Anterior cingulate cortex (tissue), 58 donors: ENCODE measurements around the gene SLC4A1.

Experiments used
- DNase-seq, 58 donors: peaks; one replicate each; lab custom pipeline; 2025; lab: John Stamatoyannopoulos, UW

The SLC4A1 gene

DNA sequence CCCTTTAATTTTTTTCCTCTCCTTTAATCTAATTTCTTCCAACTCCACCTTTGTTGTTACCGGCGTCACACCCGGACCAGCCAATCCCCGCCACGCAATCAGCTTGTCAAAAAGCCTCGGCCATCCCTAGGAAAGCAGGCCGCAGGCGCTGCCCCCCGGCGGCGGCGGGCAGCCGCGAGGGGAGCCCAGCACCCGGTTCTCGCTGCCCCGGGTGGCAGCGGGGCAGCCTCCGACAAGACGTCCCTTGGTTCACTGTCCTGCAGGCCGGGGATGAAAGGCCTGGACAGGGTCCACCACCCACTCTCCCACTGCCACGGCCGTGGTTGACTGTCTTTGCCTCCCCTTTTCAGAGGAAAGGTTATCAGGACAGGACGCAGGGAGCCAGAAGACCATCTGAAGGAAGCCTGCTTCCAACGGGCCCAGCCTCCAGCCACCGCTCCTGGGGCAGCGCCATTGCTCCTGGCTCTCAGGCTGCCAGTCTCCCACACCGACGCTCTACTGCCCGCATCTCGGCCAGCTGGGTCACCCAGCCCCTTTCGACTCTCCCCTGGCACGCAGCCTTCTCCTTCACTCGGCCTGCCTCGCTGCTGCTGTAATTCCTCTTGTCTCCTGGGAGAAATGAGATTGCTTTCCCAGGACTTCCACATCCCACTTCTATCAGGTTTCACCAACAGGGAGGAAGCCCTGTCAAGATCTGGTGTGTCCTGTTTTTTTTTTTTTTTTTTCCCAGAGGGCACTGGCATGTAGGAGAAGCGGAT lies 45.6 kb downstream of the SLC4A1 start:
- peak; percentile 40 to 93 (median 81) for DNase-seq

GRCh38 chr17:44221862-44222111 lies 46.1 kb downstream of the SLC4A1 start:
- peak in 6 of 58 donors; percentile 55 to 77 (median 64) for DNase-seq

DNA sequence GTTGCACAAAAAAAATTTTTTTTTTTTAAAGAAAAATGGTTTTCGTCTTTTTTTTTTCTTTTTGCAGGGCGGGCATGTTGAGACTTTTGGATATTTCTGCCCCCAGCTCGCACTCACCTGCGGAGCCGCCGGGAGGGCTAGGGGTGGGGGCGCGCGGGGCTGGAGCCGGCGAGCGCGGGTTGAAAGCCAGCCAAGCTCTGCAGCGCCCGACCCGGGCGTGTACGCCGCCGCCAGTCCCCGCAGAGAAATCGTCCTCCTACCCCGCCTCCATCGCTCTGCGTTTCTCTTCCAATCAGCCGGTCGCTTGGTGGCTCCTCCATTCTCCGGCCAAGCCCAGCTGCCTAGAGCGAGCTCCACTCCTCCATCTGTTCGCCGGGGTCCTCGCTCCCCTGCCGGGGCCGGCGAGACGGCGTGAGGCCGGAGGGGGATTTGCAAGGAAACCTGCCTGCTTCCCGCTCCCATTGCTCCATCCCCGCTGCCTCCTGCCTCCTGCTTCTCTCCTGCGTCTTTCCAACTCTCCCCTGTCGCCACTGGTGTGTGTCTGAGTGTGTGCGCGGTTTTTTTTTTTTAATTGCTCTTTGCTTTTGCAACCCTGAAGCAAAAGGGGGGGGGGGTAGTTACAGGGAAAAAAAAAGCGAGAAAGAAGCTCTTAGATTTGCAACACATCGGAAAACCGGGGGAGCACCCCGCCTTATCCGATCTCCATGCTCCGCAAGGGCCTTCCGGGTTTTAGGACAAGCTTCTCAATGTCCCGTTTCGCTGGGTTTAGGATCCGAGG lies 46.7 kb downstream of the SLC4A1 start:
- peak in 56 of 58 donors; percentile 15 to 88 (median 70) for DNase-seq

DNA sequence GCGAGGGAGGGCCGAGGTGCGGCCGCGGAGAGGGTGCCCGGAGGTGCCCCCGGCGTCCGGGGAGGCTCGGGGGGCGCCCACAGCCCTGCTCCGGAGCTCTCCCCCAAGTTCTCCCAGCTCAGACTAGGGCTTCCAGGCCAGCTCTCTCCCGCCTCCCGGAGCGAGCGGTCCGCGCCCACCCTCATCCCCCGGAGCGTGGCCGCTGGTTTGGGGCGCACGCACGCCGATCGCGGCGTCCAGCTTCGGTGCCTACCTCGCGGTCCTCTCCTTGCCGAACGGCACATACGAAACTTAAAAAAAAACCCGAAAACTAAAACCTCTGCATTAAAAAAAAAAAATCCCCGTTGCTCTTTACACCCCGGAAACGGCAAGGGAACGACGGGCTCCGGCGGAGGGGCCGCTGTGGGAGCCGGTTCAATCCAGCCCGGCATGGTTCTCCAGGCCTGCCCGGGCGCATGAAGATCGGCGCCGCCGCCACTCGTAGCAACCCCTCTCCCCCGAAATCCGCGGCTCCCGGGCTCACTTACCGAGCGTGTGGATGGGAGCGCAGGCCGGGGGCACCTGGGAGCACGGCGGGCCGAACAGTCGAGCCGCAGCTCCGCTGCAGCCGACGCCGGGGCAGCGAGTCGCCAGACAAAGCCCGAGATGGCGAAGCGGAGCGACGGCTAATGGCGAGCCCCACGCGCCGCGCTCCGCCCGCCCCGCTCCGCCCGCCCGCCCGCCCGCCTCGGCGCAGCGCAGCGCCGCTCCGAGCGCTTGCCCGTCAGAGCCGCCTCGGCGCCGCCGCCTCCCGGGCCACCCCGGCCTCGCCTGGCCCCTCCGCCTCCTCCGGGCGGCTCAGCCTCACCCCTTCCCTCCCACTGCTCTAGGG lies 47.5 kb downstream of the SLC4A1 start:
- DNase-seq, result peak in 37 of 58 donors; percentile 30 to 73 (median 59)

GRCh38 chr17:44219616-44220212 lies 48.2 kb downstream of the SLC4A1 start, which contains the start of gene UBTF:
TSS of gene UBTF (minus strand) at chr17:44219675. CDS start at chr17:44218229, 1,446 bp downstream.
- DNase-seq, result peak in 51 of 58 donors; percentile 36 to 86 (median 71)

- peak in 30 of 58 donors; percentile 43 to 81 (median 65) for DNase-seq
Observed at GRCh38 chr17:44219108-44219615, 48.8 kb downstream of the SLC4A1 start.

DNA sequence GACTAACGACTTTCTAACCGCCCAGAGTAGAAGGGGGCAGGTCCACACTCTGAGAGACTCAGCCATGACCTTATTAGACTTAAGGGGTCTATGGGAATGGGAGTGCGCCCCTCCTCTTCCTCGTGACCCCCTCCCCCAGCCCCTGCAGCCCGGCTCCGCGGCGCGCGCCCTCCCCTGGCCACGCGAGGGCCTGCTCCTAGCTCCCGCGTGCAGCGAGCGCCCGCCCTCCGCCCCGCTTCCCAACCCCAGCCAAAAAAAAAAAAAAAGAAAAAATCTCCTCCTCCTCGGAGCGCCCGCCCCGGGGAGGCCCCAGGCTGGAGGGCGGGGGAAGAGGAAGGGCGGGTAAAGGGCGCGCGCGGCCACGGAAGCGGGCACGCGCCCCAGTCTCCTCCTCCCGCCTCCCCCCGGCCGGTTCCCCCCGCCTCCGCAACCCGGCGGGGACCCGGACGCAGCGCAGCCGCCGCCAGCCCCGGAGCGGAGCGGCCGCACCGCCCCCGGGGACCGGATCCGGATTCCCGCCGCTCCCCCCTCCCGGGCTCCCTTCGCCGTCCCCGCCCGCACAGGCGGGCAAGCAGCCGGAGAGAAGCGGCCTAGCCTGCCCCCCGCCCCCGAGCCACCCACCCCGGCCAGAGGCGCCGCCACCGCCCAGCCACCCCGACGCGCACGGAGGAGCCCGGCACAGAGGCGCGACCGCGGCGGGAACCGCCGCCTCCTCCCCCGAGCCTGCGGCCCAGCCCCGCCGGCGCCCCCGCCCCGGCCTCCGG lies 49.4 kb downstream of the SLC4A1 start:
- DNase-seq, result peak in 57 of 58 donors; percentile 25 to 91 (median 81)

DNA sequence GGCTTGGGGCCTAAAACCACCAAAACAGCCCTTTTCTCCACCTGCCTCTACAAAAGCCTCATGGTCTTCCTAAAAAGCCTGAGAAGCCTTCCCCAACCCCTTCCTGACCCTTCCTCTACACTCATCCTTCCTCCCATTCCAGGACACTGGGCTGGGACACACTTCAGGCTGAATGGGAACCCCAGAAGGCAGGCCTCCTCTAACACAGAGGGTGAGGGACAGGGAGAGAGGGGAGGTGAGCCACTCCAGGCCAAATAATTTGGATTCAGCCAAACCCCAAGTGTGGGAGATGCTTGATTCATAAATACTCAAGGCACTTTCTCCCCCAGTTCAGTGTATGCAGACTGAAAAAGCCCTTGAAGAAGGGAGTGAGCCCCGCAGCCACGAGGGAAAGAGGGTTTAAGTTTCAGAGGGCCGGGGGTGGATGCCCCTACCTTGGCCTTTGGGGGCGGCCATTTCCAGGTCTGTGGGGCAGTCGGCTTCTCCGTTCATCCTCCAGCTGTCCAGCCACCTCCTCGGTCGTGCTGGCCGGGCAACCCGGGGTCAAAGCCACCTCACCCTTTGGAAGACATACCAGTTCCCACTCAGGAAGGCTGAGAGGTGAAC lies 50.1 kb downstream of the SLC4A1 start:
- peak in 1 of 58 donors; percentile 60 for DNase-seq

DNA sequence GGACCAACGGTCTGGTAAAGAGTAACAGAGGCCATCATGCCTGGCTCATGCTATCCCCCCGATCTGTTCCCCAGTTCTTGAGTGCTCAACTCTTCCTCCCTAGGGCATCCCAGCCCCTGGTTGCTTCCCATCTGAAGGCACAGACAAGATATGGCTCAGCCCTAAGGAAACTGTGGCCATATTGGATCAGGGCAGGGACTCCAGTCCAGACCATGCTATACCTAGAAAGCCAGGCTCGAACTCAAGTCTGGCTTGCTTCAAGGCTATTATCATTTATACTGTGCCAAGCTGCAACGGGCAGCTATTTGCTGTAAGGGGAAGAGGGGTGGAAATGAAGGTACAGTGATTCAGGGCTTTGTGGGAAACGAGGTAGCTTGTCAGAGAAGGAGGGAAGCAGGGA lies 51.2 kb downstream of the SLC4A1 start:
- DNase-seq, result no peak

- DNase-seq, result no peak
Observed at GRCh38 chr17:44216173-44216572, 51.8 kb downstream of the SLC4A1 start.

- no peak for DNase-seq
Observed at GRCh38 chr17:44214896-44215295, 53.0 kb downstream of the SLC4A1 start.

GRCh38 chr17:44214230-44214494 lies 53.8 kb downstream of the SLC4A1 start:
- no peak for DNase-seq

DNA sequence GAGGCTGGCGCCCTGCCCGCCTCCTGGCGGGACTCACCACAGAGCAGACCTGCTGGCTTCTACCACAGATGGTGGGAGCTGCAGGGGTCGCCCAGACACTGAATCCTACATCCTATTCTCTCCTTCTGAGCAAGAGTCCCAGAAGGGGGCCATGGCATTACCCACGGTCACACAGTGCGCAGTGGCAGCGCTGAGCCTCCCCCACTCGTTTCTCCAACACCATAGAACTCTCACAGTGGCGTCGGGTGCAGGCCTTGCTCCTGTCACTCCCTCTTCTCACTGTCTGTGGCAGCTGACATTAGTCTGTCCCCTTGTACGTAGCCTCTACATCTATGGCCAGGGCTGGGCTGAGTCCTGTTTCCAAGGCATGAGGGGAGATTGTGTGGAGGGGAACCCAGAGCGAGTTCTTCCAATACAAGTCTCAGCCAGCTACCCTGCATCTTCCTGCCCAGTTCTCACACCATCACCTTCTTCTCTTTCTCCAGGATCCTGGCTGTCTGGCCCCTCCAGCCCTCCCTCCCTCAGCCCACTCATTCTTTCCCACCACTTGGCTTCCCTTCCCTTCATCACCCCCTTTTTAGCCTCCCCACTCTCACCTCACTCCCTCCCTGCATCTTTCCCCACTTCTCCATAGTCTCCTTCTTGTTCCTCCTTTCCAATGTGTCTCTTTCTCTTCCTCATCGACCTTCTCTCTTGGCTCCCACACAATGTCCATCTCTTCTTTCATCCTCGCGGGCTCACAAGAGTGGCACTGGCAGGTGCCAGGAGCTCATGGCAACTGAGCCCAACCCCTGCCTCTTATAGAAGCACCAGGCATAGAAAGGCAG lies 54.3 kb downstream of the SLC4A1 start:
- no peak for DNase-seq

- no peak for DNase-seq
Observed at GRCh38 chr17:44212507-44213402, 55.2 kb downstream of the SLC4A1 start.

DNA sequence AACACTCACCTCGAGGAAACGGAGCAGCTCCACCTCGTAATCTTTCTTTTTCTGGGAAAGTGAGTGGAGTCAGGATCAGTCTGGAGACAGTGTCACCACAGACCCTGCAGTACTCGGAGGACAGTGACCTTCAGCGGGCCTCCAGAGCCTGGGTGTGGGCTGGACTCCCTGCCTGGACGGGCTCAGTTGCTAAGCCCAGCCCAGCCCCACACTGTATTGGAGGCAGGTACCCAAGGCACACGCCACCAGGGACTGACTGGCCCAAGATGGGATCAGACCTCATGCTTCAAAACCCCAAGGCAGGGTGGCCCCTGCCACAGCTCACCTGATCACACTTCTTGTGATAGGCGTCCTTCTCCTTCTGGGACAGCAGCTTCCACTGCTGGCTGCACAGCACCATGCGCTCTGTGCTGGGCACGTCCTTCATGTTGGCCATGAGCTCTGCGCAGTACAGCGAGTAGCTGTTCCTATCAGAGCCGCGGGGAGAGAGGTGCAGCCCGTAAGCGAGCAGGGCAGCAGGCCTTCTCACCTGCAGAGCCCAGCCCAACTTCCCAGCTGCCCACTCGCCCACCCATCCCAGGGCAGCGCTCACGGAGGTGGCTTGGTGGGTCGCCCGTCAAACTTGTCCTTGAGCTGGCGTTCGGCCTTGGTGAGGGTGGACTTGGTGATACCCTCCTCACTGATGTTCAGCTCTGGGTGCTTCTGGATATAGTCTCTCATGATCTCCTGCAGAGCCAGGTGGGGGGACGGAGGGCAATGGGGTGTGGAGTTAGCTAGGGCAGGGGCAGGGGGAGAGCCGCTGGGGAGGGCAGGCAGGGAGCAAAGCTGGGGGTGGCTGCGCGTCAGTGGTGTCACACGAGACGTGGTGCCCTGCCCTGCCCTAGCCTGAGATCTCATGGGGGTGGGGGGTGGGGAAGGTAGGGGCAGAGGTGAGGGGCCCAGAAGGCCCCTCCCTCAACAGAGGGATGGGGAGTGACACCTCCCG lies 56.4 kb downstream of the SLC4A1 start:
- DNase-seq, result no peak
